HEK293T (cell line): ENCODE results near the gene RBCK1.

ENCODE experiments used
- ARNT ChIP-seq: fragments of 450-650 bp; IDR thresholded peaks from 2 replicates; pipeline ENCODE4 v1.6.1; 2017; ENCODE audit warnings: mild to moderate bottlenecking
- BHLHE40 ChIP-seq: fragments of 450-650 bp; IDR thresholded peaks from 2 replicates; pipeline ENCODE4 v1.6.1; 2016; ENCODE audit warnings: mild to moderate bottlenecking, moderate library complexity, borderline replicate concordance
- ELF4 ChIP-seq: fragments of 450-650 bp; IDR thresholded peaks from 2 replicates; pipeline ENCODE4 v1.6.1; 2017; ENCODE audit warnings: antibody characterized with exemption
- FOXA1 ChIP-seq: fragments of 450-650 bp; IDR thresholded peaks from 2 replicates; pipeline ENCODE4 v1.6.1; 2016; ENCODE audit warnings: mild to moderate bottlenecking
- FOXK2 ChIP-seq: fragments of 450-650 bp; IDR thresholded peaks from 2 replicates; pipeline ENCODE4 v1.6.1; 2016; ENCODE audit warnings: mild to moderate bottlenecking
- FOXM1 ChIP-seq: fragments of 450-650 bp; IDR thresholded peaks from 2 replicates; pipeline ENCODE4 v1.6.1; 2017; ENCODE audit warnings: mild to moderate bottlenecking, borderline replicate concordance
- LEF1 ChIP-seq: fragments of 450-650 bp; IDR thresholded peaks from 2 replicates; pipeline ENCODE4 v1.6.1; 2017; ENCODE audit warnings: mild to moderate bottlenecking, borderline replicate concordance
- PKNOX1 ChIP-seq: fragments of 450-650 bp; IDR thresholded peaks from 2 replicates; pipeline ENCODE4 v1.6.1; 2016
- SP1 ChIP-seq: fragments of 450-650 bp; IDR thresholded peaks from 2 replicates; pipeline ENCODE4 v1.6.1; 2017
- SUZ12 ChIP-seq: fragments of 450-650 bp; IDR thresholded peaks from 2 replicates; pipeline ENCODE4 v1.6.1; 2016; ENCODE audit warnings: mild to moderate bottlenecking
- TARDBP ChIP-seq: fragments of 450-650 bp; IDR thresholded peaks from 2 replicates; pipeline ENCODE4 v1.6.1; 2016
- ZNF384 ChIP-seq: fragments of 450-650 bp; IDR thresholded peaks from 2 replicates; pipeline ENCODE4 v1.6.1; 2016

- TF ChIP-seq FOXM1 (no peak), ARNT (no peak), ELF4 (no peak), FOXA1 (no peak), BHLHE40 (no peak), SP1 (no peak), FOXK2 (no peak), SUZ12 (no peak), ZNF384 (no peak), PKNOX1 (no peak), LEF1 (no peak), TARDBP (no peak)
Measured at GRCh38 chr20:371755-372542, 36.1 kb upstream of the RBCK1 start.
